ENCODE results near the gene DCTN4.

The DCTN4 gene

GRCh38 chr5:150781706-150782614 is 23.1 kb upstream of the DCTN4 start:
- TF ChIP-seq GATA3 (IDR thresholded peaks at IDR 0.05; ENCODE audit: low read depth, low read length) (no peak), GATA2 (IDR thresholded peaks at IDR 0.05; ENCODE audit: low read depth, low read length) (no peak)

- no peak for TF ChIP-seq GATA2 (IDR thresholded peaks at IDR 0.05; ENCODE audit: low read depth, low read length)
- TF ChIP-seq GATA3 (IDR thresholded peaks at IDR 0.05; ENCODE audit: low read depth, low read length): no peak
These were observed 22.0 kb upstream of the DCTN4 start for GRCh38 chr5:150780816-150781221.

- TF ChIP-seq GATA3 (IDR thresholded peaks at IDR 0.05; ENCODE audit: low read depth, low read length): no peak
- no peak for TF ChIP-seq GATA2 (IDR thresholded peaks at IDR 0.05; ENCODE audit: low read depth, low read length)
These were observed 21.4 kb upstream of the DCTN4 start for GRCh38 chr5:150780187-150780692.

- TF ChIP-seq GATA3 (IDR thresholded peaks at IDR 0.05; ENCODE audit: low read depth, low read length): no peak
- no peak for TF ChIP-seq GATA2 (IDR thresholded peaks at IDR 0.05; ENCODE audit: low read depth, low read length)
These were observed 20.8 kb upstream of the DCTN4 start for GRCh38 chr5:150779397-150780186.

- no peak for TF ChIP-seq GATA3 (IDR thresholded peaks at IDR 0.05; ENCODE audit: low read depth, low read length)
- no peak for TF ChIP-seq GATA2 (IDR thresholded peaks at IDR 0.05; ENCODE audit: low read depth, low read length)
These were observed 19.9 kb upstream of the DCTN4 start, which contains the start of gene SMIM3 for GRCh38 chr5:150778517-150779396. Gene SMIM3 (plus strand): TSS chr5:150778757. CDS start chr5:150795441, 16,684 bp downstream.

- TF ChIP-seq GATA3 (IDR thresholded peaks at IDR 0.05; ENCODE audit: low read depth, low read length): no peak
- no peak for TF ChIP-seq GATA2 (IDR thresholded peaks at IDR 0.05; ENCODE audit: low read depth, low read length)
These were observed 19.3 kb upstream of the DCTN4 start for GRCh38 chr5:150778088-150778516.

- no peak for TF ChIP-seq GATA3 (IDR thresholded peaks at IDR 0.05; ENCODE audit: low read depth, low read length)
- TF ChIP-seq GATA2 (IDR thresholded peaks at IDR 0.05; ENCODE audit: low read depth, low read length): no peak
These were observed 18.9 kb upstream of the DCTN4 start for GRCh38 chr5:150777685-150778084.

- peak; percentile 41; the same call in 1 of the 2 replicates for TF ChIP-seq GATA2 (IDR thresholded peaks at IDR 0.05; ENCODE audit: low read depth, low read length)
- no peak for TF ChIP-seq GATA3 (IDR thresholded peaks at IDR 0.05; ENCODE audit: low read depth, low read length)
These were observed 15.3 kb upstream of the DCTN4 start for GRCh38 chr5:150774145-150774544.

- TF ChIP-seq GATA2 (IDR thresholded peaks at IDR 0.05; ENCODE audit: low read depth, low read length) (no peak), GATA3 (IDR thresholded peaks at IDR 0.05; ENCODE audit: low read depth, low read length) (no peak)
These were observed 12.4 kb upstream of the DCTN4 start for GRCh38 chr5:150771034-150771795.

- TF ChIP-seq GATA3 (IDR thresholded peaks at IDR 0.05; ENCODE audit: low read depth, low read length): no peak
- no peak for TF ChIP-seq GATA2 (IDR thresholded peaks at IDR 0.05; ENCODE audit: low read depth, low read length)
These were observed 7.4 kb upstream of the DCTN4 start for GRCh38 chr5:150766251-150766650.

- TF ChIP-seq GATA3 (IDR thresholded peaks at IDR 0.05; ENCODE audit: low read depth, low read length) (no peak), GATA2 (IDR thresholded peaks at IDR 0.05; ENCODE audit: low read depth, low read length) (no peak)
These were observed 7.0 kb upstream of the DCTN4 start for GRCh38 chr5:150765799-150766169.

- TF ChIP-seq GATA3 (IDR thresholded peaks at IDR 0.05; ENCODE audit: low read depth, low read length) (no peak), GATA2 (IDR thresholded peaks at IDR 0.05; ENCODE audit: low read depth, low read length) (no peak)
These were observed 6.4 kb upstream of the DCTN4 start for GRCh38 chr5:150765011-150765798.

All from SH-SY5Y (cell line).